ENCODE results near the gene HOXB7.

HOXB7 gene

GRCh38 chr17:48628649-48629410, 18.0 kb upstream of the HOXB7 start:
- DNase-seq = no peak
- H3K27ac ChIP-seq = no peak overlapping the region
- H3K4me3 ChIP-seq (ENCODE audit: low read depth, low read length) = no peak overlapping the region
- peaks cover 11% of the 10 kb centered on the region for H3K9me3 ChIP-seq (ENCODE audit: severe bottlenecking)
- peaks cover 99% of the 10 kb centered on the region for H3K27me3 ChIP-seq (ENCODE audit: insufficient read depth, low read depth, severe bottlenecking)
- TF ChIP-seq CTCF (IDR thresholded peaks at IDR 0.05; ENCODE audit: low read depth, low read length) = no peak
- no peaks in the 10 kb centered on the region for H3K36me3 ChIP-seq

- Histone ChIP-seq H3K9me3 (ENCODE audit: severe bottlenecking) (peaks cover 1% of the 10 kb centered on the region), H3K27me3 (ENCODE audit: insufficient read depth, low read depth, severe bottlenecking) (peaks cover 99% of the 10 kb centered on the region), H3K4me3 (ENCODE audit: low read depth, low read length) (no peak overlapping the region), H3K36me3 (no peaks in the 10 kb centered on the region), H3K27ac (no peak overlapping the region)
- DNase-seq = no peak
- no peak for TF ChIP-seq CTCF (IDR thresholded peaks at IDR 0.05; ENCODE audit: low read depth, low read length)
Observed at GRCh38 chr17:48627623-48628521, 17.1 kb upstream of the HOXB7 start.

GRCh38 chr17:48627118-48627597, 16.3 kb upstream of the HOXB7 start:
- DNase-seq = no peak
- no peaks in the 10 kb centered on the region for H3K9me3 ChIP-seq (ENCODE audit: severe bottlenecking)
- no peak overlapping the region for H3K4me3 ChIP-seq (ENCODE audit: low read depth, low read length)
- peaks cover 99% of the 10 kb centered on the region for H3K27me3 ChIP-seq (ENCODE audit: insufficient read depth, low read depth, severe bottlenecking)
- H3K36me3 ChIP-seq = no peaks in the 10 kb centered on the region
- H3K27ac ChIP-seq = no peak overlapping the region
- no peak for TF ChIP-seq CTCF (IDR thresholded peaks at IDR 0.05; ENCODE audit: low read depth, low read length)

GRCh38 chr17:48626245-48627117, 15.7 kb upstream of the HOXB7 start, which contains the start of gene HOXB9:
HOXB9 (minus strand) TSS chr17:48626358; CDS start chr17:48626269, 89 bp downstream.
- no peaks in the 10 kb centered on the region for H3K36me3 ChIP-seq
- H3K9me3 ChIP-seq (ENCODE audit: severe bottlenecking) = peaks cover 2% of the 10 kb centered on the region
- H3K27me3 ChIP-seq (ENCODE audit: insufficient read depth, low read depth, severe bottlenecking) = peaks cover 99% of the 10 kb centered on the region
- TF ChIP-seq CTCF (IDR thresholded peaks at IDR 0.05; ENCODE audit: low read depth, low read length) = no peak
- peak within 1 kb of the TSS; percentile 42 for H3K4me3 ChIP-seq (ENCODE audit: low read depth, low read length)
- no peak for DNase-seq
- H3K27ac ChIP-seq = no peak within 1 kb of the TSS

- Histone ChIP-seq H3K27ac (no peak overlapping the region), H3K36me3 (no peaks in the 10 kb centered on the region), H3K9me3 (ENCODE audit: severe bottlenecking) (peaks cover 3% of the 10 kb centered on the region), H3K4me3 (ENCODE audit: low read depth, low read length) (peak overlapping the region; percentile 42), H3K27me3 (ENCODE audit: insufficient read depth, low read depth, severe bottlenecking) (peaks cover 99% of the 10 kb centered on the region)
- TF ChIP-seq CTCF (IDR thresholded peaks at IDR 0.05; ENCODE audit: low read depth, low read length) = no peak
- peak; percentile 26 for DNase-seq
Observed at GRCh38 chr17:48625495-48626244, 14.9 kb upstream of the HOXB7 start.
